GM12801 (cell line): Measurements from ENCODE around the gene RRP9.

Experiments
- TF ChIP-seq, protein P1 (sequence below): IDR thresholded peaks from one replicate; pipeline ENCODE4 v1.5.1; 2011; ENCODE audit warnings: control low read depth; ENCODE audit not compliant: insufficient read length; ENCODE audit errors: extremely low read depth

The RRP9 gene

DNA sequence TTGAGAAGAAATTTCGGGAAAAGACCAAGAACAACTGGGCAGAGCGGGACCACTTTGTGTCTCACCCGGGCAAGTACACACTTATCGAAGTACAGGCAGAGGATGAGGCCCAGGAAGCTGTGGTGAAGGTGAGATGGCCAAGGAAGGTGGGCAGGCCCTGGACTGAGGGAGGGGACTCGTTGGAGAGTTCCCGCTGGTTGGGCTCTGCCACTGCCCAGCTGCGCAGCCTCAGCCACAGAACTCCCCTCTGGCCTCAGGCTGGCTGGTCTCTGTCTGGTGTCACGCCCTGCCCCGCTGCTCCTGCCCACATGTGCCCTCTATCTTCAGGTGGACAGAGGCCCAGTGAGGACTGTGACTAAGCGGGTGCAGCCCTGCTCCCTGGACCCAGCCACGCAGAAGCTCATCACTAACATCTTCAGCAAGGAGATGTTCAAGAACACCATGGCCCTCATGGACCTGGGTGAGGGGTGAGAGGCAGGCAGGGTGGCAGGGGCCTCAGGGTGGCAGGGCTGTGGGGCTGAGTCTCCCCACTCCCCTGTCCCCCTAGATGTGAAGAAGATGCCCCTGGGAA, 2.8 kb upstream of the RRP9 start:
- TF ChIP-seq, protein P1, sequence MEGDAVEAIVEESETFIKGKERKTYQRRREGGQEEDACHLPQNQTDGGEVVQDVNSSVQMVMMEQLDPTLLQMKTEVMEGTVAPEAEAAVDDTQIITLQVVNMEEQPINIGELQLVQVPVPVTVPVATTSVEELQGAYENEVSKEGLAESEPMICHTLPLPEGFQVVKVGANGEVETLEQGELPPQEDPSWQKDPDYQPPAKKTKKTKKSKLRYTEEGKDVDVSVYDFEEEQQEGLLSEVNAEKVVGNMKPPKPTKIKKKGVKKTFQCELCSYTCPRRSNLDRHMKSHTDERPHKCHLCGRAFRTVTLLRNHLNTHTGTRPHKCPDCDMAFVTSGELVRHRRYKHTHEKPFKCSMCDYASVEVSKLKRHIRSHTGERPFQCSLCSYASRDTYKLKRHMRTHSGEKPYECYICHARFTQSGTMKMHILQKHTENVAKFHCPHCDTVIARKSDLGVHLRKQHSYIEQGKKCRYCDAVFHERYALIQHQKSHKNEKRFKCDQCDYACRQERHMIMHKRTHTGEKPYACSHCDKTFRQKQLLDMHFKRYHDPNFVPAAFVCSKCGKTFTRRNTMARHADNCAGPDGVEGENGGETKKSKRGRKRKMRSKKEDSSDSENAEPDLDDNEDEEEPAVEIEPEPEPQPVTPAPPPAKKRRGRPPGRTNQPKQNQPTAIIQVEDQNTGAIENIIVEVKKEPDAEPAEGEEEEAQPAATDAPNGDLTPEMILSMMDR = no peak

DNA sequence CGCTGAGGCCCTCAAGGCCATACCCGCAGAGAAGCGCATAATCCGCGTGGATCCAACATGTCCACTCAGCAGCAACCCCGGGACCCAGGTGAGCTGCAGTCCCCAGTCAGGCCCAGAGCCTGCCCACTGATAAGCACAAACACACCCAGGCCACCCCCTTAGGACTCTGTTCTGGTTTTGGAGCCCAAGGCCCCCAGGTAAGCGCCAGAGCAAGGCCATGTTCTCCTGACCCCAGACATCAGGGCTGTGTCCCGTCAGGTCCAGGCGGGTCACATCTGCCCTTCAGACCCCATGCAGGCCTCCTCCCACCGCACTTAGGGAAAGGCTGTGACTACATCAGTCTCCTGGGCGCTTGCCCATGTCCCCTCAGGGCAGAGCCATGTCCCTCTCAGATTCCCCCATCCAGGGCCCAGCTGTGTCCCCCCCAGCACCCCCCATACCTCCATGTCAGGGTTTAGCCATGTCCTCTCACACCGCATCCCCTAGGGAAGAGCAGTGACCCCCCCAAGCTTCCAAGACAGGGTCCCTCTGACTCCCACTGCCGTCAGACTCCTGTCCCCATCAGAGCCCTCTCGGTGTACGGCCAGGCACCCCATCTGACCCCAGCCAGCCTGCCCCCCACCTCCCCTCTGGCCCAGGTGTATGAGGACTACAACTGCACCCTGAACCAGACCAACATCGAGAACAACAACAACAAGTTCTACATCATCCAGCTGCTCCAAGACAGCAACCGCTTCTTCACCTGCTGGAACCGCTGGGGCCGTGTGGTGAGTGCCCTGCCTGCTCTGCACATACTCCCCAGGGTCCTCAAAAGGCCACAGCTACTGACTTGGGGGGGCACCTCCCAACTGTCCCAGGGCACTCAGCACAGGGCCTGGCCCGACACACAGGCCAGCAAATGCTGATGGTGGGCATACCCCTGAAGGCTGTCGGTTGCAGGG, 2.0 kb upstream of the RRP9 start:
- TF ChIP-seq, protein P1 = no peak

DNA sequence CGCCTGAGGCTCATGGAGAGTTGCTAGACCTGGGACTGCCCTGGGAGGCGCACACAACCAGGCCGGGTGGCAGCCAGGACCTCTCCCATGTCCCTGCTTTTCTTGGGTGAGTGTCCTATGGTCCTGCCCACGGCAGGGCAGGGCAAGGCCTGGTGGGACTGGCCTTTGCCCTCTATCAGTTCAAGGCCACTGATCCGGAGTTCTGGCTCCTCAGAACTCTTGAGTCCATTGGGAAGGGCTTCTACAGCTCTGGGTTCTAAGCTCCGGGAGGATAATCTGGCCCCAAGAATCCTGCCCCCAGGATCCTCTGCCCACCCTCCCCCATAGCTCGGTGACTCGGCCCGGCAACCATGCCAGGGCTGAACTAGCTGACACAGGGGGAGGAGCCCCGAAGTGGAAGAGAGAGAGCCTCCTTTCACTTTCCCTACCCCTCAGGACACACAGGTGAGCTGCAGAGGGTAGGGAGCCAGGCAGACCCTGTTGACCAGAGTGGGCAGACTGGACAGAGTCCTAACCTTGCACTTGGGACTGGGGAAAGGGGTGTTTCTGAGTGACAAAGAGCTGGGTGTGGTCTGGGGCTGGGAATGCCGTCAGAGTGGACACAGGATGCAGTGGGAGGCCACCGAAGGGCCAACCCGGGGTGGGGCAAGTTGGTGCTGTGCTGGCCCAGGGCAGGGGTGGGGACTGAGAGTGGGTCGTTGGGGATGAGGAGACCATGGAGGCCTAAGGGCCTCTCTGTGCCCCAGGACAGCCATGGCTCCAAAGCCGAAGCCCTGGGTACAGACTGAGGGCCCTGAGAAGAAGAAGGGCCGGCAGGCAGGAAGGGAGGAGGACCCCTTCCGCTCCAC, 1.1 kb upstream of the RRP9 start:
- TF ChIP-seq, protein P1 = no peak

DNA sequence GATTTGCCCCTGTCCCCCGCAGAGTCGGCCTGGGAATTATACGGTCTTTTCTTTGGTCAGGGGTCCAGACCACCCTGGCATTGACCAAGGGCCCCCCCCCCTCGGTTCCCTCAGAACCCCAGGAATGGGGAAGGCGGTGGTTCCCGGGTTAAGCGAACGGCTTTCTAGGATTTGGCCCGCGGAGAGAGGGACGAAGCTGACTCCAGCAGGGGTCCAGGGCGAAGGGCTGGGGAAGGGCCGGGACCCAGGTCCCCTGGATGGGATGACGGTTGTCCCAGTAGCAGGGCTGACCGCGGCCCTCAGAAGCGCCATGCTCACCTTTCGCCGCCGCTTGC, 274 bp downstream of the RRP9 start:
- TF ChIP-seq, protein P1 = no peak

DNA sequence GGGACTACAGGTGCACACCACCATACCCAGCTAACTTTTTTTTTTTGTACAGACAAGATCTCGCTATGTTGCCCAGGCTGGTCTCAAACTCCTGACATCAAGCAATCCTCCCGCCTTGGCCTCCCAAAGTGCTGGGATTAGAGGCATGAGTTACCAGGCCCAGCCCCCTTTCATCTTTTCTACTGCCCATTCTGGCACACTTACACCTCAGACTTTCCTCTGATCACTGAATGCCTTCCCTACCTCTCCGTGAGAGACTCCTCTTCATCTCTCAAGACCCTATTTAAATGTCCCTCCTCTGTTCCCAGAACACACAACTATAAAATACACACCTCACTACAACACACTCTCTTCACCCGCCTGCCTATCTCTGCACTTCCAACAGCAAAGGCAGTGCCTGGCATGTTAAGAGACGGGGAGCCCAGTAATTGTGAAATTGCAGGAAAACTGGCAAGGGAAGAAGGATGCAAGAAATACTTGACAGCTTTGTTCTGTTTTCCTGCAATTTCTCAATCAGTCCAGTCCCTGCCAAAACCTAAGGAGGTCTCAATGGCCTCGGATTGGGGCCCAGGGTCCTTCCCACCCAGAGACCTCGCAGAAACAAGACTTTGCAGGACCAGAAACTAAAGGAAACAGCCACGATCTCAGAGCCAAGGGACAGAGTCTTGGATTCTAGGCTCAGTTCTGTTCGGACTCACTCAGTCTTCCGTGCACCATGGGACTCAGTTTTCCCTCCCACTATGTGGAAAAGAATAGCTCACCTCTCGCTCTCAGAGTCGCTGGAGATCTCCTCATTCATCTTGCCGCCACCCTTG, 849 bp downstream of the RRP9 start:
- TF ChIP-seq, protein P1 = no peak

DNA sequence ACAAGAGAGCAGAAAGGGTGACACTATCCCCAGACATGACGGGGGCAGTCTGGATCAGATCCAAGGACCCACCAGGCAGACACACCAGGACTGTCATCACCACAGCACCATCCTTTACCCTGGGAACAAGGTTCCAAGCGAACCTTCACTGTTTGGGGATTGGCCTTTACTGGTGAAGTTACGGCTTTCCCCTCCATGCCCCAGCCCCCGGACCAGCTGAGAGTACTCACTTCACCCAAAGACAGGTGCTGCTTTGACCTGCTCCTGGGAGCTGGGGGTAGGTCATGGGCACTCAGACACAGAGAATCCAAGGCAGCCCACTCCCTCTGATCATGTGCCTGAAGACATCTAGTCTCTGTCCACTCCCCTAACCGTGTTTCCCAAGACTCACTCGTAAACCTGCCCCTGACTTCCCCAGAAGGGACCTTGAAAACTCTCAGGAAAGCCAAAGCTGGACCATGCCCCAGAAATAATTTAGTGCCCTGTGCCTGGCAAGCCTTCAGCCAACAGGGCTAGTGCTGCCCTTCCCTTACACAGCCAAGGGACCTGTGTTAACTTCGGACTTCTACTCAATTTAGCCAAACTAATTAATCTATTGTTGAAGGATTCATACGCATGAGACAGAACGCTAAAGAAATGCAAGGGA, 2.8 kb downstream of the RRP9 start:
- TF ChIP-seq, protein P1 = no peak
